HG02610 (cell line): ENCODE data around the gene PBX3.
"Not testable (repeated sequence)": the region's sequence is repeated elsewhere in the genome, so short reads cannot be mapped to it uniquely, and the experiment has no call there.

Experiments used
- ATAC-seq: cut with Tn5 transposase; IDR thresholded peaks from one replicate; pipeline ENCODE4 v1.9.1; 2021; ENCODE audit warnings: mild to moderate bottlenecking, moderate library complexity; ENCODE audit not compliant: unreplicated experiment

The PBX3 gene

GRCh38 chr9:125774106-125774505, 26.9 kb downstream of the PBX3 start:
- ATAC-seq, result no peak

DNA sequence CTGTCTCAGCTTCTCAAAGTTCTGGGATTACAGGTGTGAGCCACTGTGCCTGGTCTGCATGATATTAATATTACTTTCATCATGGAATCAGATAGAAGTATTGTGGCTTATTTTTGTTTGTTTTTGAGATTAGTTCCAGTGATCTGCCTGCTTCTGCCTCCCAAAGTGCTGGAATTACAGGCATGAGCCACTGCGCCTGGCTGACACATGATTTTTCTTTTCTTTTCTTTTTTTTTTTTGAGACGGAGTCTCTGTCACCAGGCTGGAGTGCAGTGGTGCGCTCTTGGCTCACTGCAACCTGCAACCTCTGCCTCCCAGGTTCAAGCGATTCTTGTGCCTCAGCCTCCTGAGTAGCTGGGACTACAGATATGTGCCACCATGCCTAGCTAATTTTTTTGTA, 29.6 kb downstream of the PBX3 start:
- ATAC-seq, result not testable (repeated sequence)

- ATAC-seq, result not testable (repeated sequence)
Observed at GRCh38 chr9:125778538-125779219, 31.5 kb downstream of the PBX3 start.

DNA sequence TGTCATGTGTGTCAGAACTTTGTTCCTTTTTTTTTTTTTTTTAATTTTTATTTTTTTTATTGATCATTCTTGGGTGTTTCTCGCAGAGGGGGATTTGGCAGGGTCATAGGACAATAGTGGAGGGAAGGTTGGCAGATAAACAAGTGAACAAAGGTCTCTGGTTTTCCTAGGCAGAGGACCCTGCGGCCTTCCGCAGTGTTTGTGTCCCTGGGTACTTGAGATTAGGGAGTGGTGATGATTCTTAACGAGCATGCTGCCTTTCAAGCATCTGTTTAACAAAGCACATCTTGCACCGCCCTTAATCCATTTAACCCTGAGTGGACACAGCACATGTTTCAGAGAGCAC, 32.0 kb downstream of the PBX3 start:
- ATAC-seq, result not testable (repeated sequence)

- ATAC-seq, result no peak
Observed at GRCh38 chr9:125782718-125783117, 35.5 kb downstream of the PBX3 start.

DNA sequence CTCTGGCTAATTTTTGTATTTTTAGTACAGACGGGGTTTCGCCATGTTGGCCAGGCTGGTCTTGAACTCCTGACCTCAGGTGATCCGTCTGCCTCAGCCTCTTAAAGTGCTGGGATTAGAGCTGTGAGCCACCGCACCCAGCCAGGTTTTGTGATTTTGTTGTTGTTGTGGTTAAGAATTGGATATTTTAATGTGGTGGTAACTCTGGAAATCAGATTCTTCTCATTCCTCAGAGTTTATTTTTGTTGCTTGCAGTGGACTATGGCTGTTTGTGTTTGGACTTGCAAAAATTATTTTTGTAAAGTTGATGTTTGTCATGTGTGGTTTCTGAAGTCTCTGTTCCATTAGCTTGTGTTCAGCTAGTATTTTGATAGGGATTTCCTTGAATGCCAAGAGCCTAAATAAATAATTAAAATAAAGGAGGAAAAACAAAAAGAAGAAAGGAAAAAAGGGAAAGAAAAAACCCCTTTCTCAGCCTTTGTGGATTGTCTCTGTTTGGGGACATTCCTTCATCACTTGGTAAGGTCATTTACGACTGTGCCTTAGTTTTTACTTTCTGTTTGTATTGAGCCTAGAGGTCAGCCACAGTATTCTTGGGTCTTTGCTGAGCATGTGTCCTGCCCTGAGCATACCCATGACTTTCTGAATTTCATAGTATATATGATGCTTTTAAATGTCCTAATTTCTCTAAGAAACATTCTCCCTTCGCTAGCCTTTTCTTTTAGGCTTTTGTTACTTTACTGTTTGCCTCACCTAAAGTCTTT, 37.3 kb downstream of the PBX3 start:
- no peak for ATAC-seq

GRCh38 chr9:125785248-125785751, 38.1 kb downstream of the PBX3 start:
- ATAC-seq, result no peak

- no peak for ATAC-seq
Observed at GRCh38 chr9:125787715-125788114, 40.5 kb downstream of the PBX3 start.

DNA sequence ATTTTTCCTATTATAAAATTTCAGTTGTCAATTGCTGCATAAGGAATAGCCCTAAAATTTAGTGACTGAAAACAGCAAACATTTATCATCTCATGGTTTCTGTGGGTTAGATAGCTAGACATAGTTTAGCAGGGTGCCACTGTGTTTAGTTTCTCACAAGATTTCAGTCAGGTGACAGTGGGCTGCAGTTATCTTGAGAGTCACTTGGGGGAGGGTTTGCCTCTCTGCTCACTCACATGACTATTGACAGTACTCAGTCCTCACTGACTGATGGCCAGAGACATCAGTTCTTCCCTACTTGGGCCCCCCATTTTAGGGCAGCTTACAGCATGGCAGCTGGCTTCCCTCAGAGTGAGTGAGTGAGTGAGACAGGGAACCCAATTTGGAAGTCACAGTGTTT, 42.0 kb downstream of the PBX3 start:
- no peak for ATAC-seq

DNA sequence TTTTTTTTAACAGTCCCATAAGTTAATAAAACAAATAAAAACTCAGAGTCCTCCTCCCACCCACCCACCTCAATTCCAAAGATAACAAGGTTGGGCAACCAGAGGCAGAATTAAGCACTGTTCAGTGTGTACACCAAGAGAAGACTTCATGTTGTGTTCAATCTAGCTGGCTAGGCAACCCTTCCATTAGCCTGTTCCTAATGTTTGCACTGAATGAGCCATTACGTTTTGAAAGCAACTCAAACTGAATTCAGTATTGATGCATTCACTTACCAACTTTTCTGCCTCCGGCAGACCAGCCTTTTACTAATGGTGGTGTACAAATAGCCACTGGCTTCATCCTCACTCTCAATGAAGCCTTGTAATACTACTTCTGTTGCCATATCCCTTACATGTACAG, 47.5 kb downstream of the PBX3 start:
- no peak for ATAC-seq

DNA sequence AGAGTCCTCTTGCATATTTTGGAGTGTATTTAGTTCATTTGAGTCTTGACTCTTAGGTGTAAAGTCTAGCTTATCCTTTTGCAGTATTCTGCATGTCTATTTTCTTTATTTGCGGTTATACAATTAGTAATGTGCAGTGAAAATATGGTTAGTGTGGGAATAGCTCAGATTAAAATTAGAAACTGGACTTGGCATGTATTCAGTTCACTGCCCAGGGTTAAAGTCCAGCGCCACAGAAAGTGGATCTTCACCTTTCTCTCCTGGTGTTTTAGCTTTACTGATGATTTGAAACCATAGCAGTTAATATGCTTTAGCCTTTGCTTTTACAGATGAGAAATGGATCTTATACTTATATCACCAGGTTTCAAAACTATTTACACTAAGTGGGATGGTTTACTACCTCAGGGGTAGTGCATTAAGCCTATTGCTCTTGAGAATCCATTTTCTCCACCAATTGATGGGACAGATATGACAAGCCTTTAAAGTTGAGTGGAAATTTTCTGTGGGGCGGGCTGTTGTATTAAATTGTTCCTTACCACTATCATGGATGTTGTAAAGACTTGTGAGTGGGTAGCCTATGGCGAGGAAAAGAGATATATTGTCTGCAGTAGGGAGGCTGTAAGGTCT, 48.9 kb downstream of the PBX3 start:
- no peak for ATAC-seq

DNA sequence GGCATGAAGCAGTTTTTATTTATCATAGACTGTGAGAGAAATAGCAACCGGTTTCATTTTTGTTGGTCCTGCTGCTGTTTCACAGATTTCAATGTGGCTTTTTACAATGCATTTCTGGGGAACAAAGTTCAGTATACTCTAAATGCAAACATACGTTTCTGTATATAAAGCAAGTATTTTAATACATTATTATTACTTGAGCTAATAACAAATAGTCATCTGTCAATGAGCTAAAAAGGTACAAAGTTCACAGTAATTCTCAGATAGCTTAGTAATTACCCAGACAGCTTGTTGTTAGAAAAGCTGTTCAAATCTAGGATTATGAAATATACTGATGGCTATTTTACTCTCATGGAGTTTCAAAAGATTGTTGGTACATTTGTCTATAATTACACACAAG, 50.8 kb downstream of the PBX3 start:
- ATAC-seq, result no peak

- no peak for ATAC-seq
Observed at GRCh38 chr9:125803526-125803925, 56.4 kb downstream of the PBX3 start.

DNA sequence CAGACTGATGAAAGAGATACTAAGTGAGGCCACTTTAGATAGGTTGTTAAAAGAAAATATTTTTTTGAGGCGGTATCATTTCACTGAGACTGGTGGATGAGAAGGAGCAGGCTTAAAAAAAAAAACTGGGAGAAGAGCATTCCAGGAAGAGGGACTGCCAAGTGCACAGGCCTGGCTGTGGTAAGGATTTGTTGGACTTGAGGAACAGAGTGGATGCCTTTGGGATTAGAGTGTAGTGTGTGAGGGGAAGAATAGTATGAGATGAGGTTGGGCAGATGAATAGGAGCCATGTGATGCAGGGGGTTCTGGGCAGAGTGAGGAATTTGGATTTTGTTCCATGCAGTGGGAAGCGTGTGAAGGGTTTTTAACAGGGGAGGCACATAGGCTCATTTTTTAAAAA, 57.9 kb downstream of the PBX3 start:
- ATAC-seq, result no peak

DNA sequence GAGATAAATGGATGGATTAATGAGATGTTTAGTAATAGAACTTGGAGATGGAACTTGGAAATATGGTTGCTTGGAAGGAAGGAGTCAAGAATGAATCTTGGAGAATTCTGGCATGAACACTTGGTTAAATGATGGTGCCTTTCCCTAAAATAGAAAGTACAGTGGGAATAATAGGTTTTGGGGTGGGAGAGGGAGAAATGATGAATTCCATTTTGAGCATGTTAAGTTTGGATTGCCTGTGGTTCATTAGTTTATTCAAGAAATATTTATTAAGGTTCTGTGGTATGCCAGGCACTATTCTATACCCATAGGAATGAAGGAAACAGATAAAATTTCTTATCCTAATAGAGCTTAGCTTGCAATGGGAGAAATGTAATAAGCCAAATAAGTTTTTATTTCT, 58.4 kb downstream of the PBX3 start:
- no peak for ATAC-seq

DNA sequence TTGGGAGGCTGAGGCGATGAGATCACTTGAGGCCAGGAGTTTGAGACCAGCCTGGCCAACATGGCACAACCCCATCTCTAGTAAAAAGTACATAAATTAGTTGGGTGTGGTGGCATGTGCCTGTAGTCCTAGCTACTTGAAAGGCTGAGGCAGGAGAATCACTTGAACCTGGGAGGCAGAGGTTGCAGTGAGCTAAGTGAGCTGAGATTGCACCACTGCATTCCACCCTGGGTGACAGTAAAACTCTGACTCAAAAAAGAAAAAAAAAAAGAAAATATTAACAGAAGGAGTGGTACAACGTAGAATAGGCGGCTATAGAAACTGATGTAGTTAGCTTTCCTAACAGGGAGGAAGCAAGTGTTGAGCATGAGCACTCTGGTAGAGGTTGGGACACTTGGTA, 59.9 kb downstream of the PBX3 start:
- ATAC-seq, result no peak

- ATAC-seq, result no peak
Observed at GRCh38 chr9:125810161-125810560, 63.0 kb downstream of the PBX3 start.

GRCh38 chr9:125811002-125811401, 63.8 kb downstream of the PBX3 start:
- no peak for ATAC-seq

DNA sequence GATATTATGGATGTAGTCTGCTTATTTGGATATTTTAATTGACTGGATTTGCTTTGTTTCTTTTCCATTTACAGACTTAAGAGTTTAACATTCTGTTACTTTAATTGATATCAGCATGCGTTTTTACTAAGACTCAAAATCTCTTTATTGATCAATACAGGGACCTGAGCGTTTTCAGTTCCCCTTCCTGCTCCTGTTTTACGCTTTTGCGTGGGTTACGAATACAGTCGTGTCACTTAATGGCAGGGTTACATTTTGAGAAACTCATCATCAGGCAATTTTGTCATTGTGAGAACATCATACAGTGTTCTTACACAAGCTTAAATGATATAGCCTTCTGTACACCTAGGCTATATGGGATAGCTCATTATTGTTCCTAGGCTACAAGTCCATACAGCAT, 65.2 kb downstream of the PBX3 start:
- no peak for ATAC-seq

DNA sequence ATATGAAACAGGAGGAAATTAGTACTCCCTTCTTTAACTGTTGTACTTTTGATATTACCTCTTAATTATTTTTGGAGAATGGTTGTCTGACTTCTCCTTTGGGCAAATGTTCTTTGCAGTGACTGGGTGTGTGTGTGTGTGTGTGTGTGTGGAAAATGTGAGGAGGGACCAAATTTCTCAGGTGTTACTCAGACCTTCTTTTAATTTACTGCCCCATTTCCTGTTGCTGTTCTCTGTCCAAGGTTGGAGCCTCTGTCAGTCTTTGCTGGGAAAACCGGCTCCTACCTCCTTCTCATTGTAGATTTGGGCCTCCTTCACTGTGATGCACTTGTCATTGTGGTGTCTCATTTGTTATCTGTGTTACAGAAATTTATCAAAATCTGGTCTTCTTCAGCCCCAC, 68.4 kb downstream of the PBX3 start:
- ATAC-seq, result no peak

- ATAC-seq, result no peak
Observed at GRCh38 chr9:125816321-125816720, 69.1 kb downstream of the PBX3 start.
